Type B pancreatic cell (in vitro differentiated cells): Measurements from ENCODE around the gene AHCYL2. TPM values are rescaled to one million over a fixed set of nuclear protein-coding genes. Genes with fewer than 3 reads are reported as not detected.

Experiments used
- total RNA-seq: library from RNA; stranded (reverse); gene quantifications from 2 replicates; pipeline ENCODE4 v1.2.1, GENCODE V29; 2021; ENCODE audit warnings: low replicate concordance

Gene AHCYL2
- total RNA-seq, 1 donor from 2014 or later, result 27.8 TPM

Other genes with a start within 250 kb of the AHCYL2 start
- gene TNPO3, start 169.9 kb upstream of the AHCYL2 start, total RNA-seq, result 46.7 and 52.3 TPM in 2 replicates
- gene TSPAN33, start 80.3 kb upstream of the AHCYL2 start, total RNA-seq, result 6.3 and 13.8 TPM in 2 replicates
- gene SMO, start 36.4 kb upstream of the AHCYL2 start, total RNA-seq, result 38.6 and 94.9 TPM in 2 replicates
- 1.00 and 8.7 TPM in 2 replicates for gene STRIP2, start 209.4 kb downstream of the AHCYL2 start, total RNA-seq